ENCODE measurements around the gene CORIN.

The CORIN gene

GRCh38 chr4:47686294-47686872 lies 151.5 kb downstream of the CORIN start:
- peak; percentile 74 for DNase-seq (ENCODE audit: low spot score)

DNA sequence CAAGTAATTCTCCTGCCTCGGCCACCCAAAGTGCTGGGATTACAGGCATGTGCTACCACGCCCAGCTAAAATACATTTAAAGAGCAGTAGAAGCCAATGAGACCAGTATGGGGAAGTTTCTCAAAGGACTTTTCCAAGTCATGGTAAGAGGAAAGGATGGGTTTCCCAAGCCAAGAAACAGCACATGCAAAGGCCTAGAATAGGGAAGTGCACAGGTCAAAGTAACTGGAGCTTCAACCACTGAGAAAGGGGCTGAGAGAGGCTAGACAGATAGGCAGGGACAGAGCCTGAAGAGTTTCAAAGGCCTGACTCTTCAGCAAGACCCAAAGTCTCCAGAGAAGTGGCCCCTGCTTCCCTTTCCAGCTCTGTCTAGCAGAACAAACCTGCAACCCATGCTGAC lies 162.1 kb downstream of the CORIN start:
- no peak for DNase-seq (ENCODE audit: low spot score)

GRCh38 chr4:47674144-47674543 lies 163.7 kb downstream of the CORIN start:
- DNase-seq (ENCODE audit: low spot score): no peak

DNA sequence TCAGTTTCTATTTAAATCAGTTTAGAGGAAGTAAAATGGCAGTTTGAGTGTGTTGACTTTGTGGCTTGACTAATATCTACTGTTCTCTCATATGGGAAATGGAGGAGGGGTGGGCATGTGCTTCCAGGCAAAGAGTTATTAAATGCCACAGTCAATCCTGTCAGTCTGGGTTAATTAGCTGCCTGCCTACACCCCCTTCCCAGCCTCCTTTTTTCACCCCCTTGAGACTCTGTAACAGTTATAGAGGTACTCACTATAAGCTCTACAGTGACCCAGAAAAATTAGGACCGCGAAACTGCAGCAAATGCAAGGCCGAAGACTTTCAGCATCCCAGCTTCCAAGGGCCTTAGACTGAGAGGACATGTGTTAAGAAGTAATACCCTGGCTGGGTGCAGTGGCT lies 165.2 kb downstream of the CORIN start:
- no peak for DNase-seq (ENCODE audit: low spot score)

- DNase-seq (ENCODE audit: low spot score): no peak
Observed at GRCh38 chr4:47669946-47670345, 167.9 kb downstream of the CORIN start.

GRCh38 chr4:47668810-47669408 lies 169.0 kb downstream of the CORIN start:
- DNase-seq (ENCODE audit: low spot score): no peak

GRCh38 chr4:47668256-47668655 lies 169.6 kb downstream of the CORIN start:
- no peak for DNase-seq (ENCODE audit: low spot score)

GRCh38 chr4:47667552-47667951 lies 170.3 kb downstream of the CORIN start:
- no peak for DNase-seq (ENCODE audit: low spot score)

DNA sequence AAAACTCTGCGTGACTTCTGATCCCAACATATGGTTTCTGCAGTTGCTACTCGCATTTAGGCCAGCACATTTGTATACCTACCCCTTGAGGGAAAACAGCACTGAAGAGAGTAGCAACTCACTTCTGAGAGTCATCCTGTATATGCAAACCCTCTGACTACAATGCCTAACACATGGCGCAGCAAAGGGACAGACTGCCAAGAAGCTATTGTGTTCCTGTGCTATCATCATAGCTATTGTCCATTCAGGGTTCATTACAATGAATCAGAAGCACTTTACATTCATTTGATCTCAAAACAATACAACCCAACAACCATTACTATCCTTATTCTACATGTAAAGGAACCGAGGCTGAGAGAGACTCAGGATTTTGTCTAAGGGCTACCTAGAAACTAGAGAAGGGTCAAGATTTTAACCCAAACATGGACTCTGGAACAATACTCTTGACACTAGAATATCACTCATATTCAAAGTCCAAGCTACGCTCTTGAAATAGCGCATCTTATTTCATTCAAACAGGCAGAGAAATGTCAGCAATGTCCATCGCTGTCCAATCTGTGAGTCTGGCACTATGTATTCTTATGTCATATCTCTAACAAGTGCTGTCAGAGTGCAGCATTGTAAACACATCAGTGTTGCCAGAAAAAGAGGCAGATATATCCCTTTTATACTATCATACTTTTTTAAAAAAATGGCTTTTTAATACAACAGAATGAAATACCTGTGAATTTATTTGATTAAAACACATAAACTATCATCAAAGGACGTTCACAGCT lies 173.6 kb downstream of the CORIN start:
- no peak for DNase-seq (ENCODE audit: low spot score)

DNA sequence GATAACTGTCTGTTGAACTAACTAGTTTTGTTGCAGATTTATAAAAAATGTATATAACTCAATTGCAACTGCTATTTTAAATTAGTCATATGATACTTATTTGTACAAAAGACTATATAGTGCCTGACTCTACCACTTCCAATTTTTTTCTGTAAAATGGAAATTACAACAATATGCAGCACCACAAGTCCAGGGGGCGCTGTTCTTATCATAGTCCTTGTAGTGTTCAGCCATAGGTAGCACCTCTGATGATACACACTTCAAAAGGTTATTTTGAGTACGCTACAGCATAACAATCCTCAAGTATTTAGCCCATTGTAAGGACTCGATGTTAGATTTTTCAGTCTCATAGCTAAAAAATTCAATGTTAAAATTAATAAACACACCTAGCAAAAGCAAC lies 174.9 kb downstream of the CORIN start:
- no peak for DNase-seq (ENCODE audit: low spot score)

GRCh38 chr4:47661741-47662140 lies 176.1 kb downstream of the CORIN start:
- DNase-seq (ENCODE audit: low spot score): no peak

DNA sequence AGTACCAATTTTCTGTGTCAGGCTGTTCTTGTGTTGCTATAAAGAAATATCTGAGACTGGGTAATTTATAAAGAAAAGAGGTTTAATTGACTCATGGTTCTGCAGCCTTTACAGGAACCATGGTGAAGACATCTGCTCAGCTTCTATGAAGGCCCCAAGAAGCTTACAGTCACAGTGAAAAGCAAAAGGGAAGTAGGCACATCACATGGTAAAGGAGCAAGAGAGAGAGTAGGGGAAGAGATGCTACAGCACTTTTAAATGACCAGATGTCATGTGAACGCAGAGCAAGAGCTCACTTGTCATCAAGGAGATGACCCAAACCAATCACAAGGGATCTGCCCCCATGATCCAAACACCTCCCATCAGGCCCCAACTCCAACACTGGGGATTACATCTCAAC lies 178.5 kb downstream of the CORIN start:
- DNase-seq (ENCODE audit: low spot score): no peak

- DNase-seq (ENCODE audit: low spot score): no peak
Observed at GRCh38 chr4:47654972-47655693, 182.7 kb downstream of the CORIN start.

GRCh38 chr4:47652092-47652491 lies 185.8 kb downstream of the CORIN start:
- DNase-seq (ENCODE audit: low spot score): no peak

DNA sequence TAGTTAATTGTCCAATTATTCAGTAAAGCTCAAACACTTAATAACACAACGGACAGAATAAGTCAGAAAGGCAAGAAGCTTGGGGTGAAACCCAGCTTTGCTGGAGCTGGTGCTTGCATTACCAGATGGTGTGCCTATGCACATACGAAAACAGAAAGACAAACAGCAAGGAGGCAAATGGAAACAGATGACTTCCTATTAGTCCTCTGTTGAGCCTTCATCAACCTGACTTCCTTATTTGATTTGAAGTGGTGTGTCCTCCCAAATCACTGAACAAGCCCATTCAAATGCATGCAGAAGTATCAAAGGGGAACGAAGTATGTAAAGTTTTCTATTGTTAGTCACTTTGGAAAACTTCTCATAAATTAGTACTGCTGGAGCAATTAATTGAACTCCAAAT lies 186.6 kb downstream of the CORIN start:
- no peak for DNase-seq (ENCODE audit: low spot score)

GRCh38 chr4:47650584-47651130 lies 187.2 kb downstream of the CORIN start:
- no peak for DNase-seq (ENCODE audit: low spot score)

DNA sequence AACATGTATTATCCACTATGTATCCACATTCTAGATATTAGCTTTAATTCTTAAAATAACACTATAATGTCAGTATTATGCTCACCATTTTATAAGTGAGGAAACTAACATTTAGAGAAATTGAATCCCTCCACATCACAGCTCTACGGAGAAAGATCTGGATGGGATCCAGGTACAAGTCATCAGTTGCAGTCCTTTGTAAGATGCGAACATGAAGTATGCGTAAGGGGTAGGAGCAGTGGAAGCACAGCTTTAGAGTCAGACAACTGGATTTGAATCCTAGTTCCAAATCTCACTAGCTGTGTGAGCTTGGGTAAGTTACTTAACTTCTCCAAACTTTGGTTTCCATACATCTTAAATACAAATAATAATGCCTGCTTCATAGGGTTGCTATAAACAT lies 190.3 kb downstream of the CORIN start:
- DNase-seq (ENCODE audit: low spot score): no peak

- DNase-seq (ENCODE audit: low spot score): no peak
Observed at GRCh38 chr4:47647029-47647428, 190.8 kb downstream of the CORIN start.

GRCh38 chr4:47646372-47646771 lies 191.5 kb downstream of the CORIN start:
- DNase-seq (ENCODE audit: low spot score): no peak

DNA sequence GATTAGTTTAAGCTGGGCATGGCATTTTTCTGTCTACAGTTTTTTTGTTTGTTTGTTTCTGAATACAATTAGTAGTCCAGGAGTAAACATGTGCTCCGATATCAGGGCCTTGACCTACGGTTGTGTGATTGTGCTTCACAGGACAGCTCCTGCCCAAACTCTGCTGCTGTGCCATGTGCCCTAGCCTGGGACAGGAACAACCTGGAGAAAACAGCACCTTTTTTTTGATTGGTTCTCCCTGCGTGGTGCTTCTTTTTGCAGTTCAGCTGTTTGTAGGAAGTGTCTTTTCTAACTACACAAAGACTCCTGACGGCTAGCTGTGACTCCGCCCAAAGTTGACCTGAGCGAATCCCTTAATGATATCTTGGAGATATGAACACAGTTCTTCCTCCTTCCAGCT lies 194.0 kb downstream of the CORIN start:
- DNase-seq (ENCODE audit: low spot score): no peak

DNA sequence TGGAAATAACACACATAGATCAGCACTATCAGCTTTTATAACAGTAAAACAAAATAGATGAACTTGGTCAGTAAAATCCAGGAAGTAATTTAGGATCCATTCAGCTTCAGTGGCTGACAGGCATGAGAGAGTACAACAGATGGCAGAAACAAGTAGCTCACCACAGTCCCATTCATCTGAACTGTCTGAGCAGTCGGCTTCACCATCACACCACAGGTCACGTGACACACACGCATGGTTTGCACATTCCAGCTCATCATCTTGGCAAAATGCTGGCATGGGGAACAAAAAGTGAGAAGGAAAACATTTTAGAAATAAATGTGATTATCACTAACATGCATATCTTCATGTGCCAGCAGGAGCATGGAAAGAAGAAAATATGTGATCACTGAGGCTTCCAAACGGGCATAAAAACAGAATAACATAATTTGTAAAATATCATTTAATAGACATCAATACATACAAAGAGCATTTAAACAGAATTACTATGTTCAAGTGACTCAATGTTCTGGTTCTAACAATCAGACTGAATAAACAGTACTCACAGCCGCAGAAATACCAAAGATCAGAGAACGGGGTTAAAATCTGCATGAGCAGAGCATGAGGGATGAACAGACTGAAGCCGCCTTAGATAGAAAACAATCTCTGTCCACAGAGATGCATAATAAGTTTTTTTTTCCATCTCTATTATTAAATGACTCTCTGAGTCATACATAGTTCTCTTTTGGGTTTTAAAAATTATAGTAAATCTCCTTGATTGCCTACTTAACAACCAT lies 194.7 kb downstream of the CORIN start:
- DNase-seq (ENCODE audit: low spot score): no peak
